ENCODE measurements around the gene PTPRN2.

GRCh38 chr7:157495594-157495993 is 1092.0 kb downstream of the PTPRN2 start:
- no peak for TF ChIP-seq STAT5A (IDR thresholded peaks at IDR 0.05; ENCODE audit: borderline replicate concordance, low read length)
- no peak for TF ChIP-seq PKNOX1 (IDR thresholded peaks at IDR 0.05)
- TF ChIP-seq CBX2 (IDR thresholded peaks at IDR 0.05; ENCODE audit: insufficient read depth, low read length, poor library complexity, severe bottlenecking), result no peak
- TF ChIP-seq RFX7 (CRISPR knock-in tag; IDR thresholded peaks at IDR 0.05), result no peak
- no peak for TF ChIP-seq MTA1 (IDR thresholded peaks at IDR 0.05; ENCODE audit: borderline replicate concordance)
- no peak for TF ChIP-seq TAF1 (IDR thresholded peaks at IDR 0.05; ENCODE audit: control insufficient read depth, extremely low read depth, insufficient read depth, low read length, severe bottlenecking)
- TF ChIP-seq SRSF9 (IDR thresholded peaks at IDR 0.05; ENCODE audit: borderline replicate concordance, low read depth, low read length), result no peak
- no peak for TF ChIP-seq CC2D1A (IDR thresholded peaks at IDR 0.05)
- no peak for TF ChIP-seq ELK1 (CRISPR knock-in tag; IDR thresholded peaks at IDR 0.05)
- no peak for TF ChIP-seq LEF1 (IDR thresholded peaks at IDR 0.05)
- TF ChIP-seq, protein P1, sequence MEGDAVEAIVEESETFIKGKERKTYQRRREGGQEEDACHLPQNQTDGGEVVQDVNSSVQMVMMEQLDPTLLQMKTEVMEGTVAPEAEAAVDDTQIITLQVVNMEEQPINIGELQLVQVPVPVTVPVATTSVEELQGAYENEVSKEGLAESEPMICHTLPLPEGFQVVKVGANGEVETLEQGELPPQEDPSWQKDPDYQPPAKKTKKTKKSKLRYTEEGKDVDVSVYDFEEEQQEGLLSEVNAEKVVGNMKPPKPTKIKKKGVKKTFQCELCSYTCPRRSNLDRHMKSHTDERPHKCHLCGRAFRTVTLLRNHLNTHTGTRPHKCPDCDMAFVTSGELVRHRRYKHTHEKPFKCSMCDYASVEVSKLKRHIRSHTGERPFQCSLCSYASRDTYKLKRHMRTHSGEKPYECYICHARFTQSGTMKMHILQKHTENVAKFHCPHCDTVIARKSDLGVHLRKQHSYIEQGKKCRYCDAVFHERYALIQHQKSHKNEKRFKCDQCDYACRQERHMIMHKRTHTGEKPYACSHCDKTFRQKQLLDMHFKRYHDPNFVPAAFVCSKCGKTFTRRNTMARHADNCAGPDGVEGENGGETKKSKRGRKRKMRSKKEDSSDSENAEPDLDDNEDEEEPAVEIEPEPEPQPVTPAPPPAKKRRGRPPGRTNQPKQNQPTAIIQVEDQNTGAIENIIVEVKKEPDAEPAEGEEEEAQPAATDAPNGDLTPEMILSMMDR (IDR thresholded peaks at IDR 0.05 in 2 of 3, conservative IDR thresholded peaks at IDR 0.05 in 1 of 3; ENCODE audit: insufficient read depth in 2 of 3, low read depth in 1 of 3, low read length in 3 of 3), result no peak
